B cell (primary cell): Measurements from ENCODE around the gene HYAL2.

ENCODE experiments used
- CTCF ChIP-seq: fragments of 200-600 bp; IDR thresholded peaks from one replicate; pipeline ENCODE4 v1.8.0; 2022; ENCODE audit warnings: antibody characterized with exemption, mild to moderate bottlenecking
- EZH2 ChIP-seq: IDR thresholded peaks from 2 replicates; pipeline ENCODE4 v1.6.1; 2012; ENCODE audit warnings: borderline replicate concordance, low read depth, mild to moderate bottlenecking, moderate library complexity, low read length; ENCODE audit not compliant: insufficient read depth, poor library complexity, severe bottlenecking

DNA sequence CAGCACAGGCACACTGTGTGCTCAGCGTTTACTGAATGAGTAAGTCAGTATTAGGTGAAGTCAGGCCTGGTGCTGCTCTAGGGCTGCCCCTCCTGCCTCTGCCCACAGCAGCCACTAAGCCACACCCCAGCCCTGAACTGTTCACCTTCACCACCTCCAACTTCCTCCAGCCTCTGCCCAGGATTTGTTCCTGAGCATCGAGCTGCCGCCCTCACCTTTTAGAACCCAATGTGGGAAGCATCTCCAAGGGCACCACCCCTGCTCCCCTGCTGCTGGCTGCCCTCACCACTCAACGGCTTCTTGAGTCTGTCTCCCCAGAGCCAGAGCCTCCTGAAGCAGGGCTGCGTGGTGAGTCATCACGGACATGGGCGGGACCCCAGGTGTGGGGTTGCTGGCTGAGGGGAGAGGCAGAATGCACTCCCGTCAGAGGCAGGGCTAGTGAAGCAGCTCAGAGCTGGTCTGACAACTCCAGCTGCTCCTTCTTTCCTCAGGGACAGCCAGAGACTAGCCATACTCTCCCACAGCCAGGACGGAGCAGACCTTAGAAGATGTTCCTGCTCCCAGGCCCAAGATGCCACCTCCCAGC, 5.8 kb downstream of the HYAL2 start:
- TF ChIP-seq CTCF (no peak), EZH2 (no peak)
